ENCODE results near the gene KLHL40. TPM values are rescaled to one million over a fixed set of nuclear protein-coding genes. Genes with fewer than 3 reads are reported as not detected.

KLHL40 gene
- total RNA-seq, 1 donor from 2014 or later: not detected

DNA sequence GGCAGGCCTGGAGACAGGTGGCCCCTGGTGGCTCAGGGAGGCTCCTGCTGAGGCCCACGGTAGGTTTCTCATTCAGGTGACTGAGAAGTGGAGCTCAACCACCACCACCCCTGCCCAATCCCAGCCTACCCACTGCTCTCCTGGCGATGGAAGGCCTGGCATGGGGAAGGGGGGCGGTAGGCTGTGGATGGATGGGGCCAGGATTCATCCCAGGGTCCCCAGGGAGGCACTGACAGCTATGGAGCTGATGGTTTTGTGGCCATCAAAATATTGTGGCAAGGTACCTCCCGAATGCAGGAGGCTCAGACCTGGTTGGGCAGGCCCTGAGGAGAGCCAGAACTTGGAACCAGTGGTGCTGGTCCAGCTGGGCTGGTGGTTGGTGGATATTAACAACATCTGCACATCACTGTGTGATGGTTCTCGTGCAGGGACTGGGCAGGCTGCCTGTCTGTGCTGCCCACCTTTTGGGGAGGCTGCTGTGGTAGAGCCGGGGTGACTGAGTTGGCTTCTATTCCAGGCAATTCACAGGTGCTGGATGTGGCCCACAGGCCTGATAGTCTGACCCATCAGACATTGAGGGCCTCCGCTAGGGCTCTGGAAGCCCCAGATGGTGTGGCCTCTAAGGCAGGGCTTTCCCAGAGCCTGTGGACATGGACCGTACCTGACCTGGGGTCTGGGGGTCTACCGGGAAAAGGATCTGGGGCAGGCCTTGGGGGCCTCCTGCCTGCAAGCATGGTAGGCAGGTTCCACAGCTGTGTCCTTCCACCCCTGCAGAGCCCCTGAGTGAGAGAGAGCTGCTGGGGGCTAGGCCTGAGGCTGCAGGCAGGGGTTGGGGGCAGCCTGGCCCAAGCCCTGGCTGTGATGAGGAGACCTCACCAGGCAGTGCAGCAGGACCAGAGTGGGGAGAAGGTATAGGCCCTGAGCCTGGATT, 28.4 kb upstream of the KLHL40 start:
- DNase-seq (ENCODE audit: extremely low read depth, low read depth, low spot score): no peak

DNA sequence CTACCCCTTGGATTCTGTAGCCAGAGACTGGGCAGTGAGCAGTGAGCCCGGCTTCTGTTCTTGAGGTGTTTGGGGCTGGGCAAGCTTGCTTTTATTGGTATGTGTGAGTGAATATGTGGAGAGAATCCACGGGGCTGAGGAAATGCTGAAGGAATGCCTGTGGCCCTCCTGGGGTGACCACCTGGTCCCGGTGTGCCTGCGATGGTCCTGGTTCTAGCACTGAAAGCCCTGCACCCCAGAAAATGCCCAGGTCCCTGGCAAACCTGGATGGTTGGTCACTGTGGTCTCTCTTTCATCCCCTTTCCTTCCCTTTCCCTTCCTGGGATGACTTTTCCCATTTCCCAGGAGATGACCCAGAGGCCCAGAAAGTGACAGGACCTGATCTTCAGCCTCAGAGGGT, 27.7 kb upstream of the KLHL40 start:
- DNase-seq (ENCODE audit: extremely low read depth, low read depth, low spot score): no peak

DNA sequence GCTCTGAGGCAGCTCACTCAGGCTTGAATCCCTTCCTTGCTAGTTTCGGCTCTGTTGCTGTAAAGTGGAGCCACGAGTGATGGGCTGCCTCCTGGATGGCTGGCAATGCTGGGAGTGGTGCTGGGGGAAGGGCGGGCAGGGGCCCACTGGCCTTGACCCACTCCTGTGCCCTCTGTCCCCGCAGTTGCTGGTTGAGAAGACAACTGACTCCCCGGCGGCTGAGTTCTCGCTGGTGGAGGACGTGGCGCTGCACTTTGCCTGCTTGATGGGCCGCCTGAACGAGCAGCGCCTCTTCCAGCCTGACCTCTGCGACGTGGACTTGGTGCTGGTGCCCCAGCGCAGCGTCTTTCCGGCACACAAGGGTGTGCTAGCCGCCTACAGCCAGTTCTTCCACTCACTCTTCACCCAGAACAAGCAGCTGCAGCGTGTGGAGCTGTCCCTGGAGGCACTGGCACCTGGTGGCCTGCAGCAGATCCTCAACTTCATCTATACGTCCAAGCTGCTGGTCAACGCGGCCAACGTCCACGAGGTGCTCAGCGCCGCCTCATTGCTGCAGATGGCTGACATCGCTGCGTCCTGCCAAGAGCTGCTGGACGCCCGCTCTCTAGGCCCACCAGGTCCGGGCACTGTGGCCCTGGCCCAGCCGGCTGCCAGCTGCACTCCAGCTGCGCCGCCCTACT, 27.1 kb upstream of the KLHL40 start:
- no peak for DNase-seq (ENCODE audit: extremely low read depth, low read depth, low spot score)

DNA sequence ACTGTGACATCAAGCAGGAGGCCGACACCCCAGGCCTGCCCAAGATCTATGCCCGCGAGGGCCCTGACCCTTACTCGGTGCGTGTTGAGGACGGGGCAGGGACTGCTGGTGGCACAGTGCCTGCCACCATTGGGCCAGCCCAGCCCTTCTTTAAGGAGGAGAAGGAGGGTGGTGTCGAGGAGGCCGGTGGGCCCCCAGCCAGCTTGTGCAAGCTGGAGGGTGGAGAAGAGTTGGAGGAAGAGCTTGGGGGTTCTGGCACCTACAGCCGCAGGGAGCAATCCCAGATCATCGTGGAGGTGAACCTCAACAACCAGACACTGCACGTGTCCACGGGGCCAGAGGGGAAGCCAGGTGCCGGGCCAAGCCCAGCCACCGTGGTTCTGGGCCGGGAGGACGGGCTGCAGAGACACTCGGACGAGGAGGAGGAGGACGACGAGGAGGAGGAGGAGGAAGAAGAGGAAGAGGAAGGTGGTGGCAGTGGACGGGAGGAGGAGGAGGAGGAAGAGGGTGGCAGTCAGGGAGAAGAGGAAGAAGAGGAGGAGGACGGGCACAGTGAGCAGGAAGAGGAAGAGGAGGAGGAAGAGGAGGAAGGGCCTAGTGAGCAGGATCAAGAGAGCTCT, 26.5 kb upstream of the KLHL40 start:
- no peak for DNase-seq (ENCODE audit: extremely low read depth, low read depth, low spot score)

DNA sequence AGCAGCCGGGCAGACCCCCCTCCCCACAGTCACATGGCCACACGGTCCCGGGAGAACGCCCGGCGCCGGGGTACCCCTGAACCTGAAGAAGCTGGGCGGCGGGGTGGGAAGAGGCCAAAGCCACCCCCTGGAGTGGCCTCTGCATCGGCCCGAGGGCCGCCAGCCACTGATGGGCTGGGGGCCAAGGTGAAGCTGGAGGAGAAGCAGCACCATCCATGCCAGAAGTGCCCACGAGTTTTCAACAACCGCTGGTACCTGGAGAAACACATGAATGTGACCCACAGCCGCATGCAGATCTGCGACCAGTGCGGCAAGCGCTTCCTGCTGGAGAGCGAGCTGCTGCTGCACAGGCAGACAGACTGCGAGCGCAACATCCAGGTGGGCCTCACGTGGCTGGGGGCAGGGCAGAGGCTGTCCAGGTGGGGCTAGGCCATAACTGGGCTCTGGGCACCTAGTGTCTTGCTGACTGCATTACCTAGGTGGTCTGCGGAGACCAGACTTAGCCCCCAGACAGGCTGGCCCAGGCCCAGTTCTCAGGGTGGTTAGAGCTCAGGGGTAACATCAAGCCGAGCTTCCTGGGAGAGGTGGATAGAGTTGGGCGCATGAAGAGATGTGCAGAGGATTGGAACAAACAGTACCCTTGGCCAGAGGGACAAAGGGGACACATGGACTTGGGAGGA, 25.7 kb upstream of the KLHL40 start:
- no peak for DNase-seq (ENCODE audit: extremely low read depth, low read depth, low spot score)

DNA sequence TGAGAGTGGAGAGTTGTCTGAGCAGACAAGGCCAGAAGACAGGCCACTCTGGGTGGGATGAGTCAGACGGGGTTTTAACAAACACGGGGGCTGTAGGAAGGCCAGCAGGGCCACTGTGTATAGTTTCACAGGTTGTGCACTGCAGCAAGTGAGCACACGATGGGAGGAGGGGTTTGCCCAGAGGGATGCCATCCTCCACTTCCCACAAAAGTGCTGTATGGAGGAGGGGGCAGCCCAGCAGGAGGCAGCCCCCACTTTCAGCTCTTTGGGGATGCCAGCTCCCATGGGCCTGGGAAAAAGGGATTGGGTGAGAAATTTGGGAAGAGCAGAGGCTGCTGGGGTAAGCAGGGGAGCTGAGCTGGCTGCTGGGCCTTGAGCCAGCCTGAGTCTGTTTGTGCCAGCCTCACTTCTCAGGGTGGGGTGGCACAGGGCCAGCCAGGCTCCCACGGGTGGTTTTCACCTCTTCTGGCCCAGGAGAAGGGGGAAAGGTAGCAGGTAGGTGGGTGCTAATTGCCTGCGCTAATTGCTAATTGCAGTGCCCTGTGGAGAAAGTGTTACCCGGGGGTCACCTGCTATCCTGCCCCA, 25.1 kb upstream of the KLHL40 start:
- no peak for DNase-seq (ENCODE audit: extremely low read depth, low read depth, low spot score)

DNA sequence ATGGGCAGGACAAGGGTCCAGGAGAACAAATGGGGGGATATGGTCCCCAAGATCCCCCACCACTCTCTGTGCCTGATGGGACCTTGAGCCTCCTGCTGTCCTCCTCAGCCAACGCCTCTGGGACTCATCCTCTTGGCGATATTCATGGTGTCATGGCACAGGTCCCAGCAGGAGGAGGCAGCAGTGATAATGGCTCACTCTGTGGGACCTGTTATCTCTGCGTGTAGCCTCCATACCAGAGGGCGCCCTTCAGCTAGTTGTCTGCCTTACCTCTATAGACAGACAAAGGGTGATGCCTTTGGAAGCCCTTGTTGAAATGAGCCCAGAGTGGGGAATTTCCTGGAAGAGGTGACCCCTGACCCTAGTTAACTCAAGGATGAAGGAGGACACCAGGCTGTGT, 24.4 kb upstream of the KLHL40 start:
- no peak for DNase-seq (ENCODE audit: extremely low read depth, low read depth, low spot score)

DNA sequence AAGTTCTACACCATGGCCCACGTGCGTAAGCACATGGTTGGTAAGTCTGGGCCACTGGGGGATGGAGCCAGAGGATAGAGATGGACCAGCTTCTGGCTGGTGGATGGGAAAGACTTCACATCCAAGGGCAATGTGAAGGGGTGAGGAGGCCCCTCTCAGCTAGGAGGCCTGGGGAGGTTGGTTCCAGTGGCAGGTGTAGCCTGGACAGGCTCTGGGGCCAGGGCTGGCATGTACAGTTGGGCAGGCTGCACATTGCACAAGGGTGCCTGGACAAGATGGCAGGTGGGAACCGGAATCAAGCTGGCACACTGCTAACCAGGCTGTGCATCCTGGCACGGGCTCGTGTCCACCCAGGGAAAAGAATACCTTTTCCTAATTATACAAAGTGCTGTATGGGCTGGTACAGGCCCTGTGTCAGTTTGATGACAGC, 23.7 kb upstream of the KLHL40 start:
- DNase-seq (ENCODE audit: extremely low read depth, low read depth, low spot score): no peak

DNA sequence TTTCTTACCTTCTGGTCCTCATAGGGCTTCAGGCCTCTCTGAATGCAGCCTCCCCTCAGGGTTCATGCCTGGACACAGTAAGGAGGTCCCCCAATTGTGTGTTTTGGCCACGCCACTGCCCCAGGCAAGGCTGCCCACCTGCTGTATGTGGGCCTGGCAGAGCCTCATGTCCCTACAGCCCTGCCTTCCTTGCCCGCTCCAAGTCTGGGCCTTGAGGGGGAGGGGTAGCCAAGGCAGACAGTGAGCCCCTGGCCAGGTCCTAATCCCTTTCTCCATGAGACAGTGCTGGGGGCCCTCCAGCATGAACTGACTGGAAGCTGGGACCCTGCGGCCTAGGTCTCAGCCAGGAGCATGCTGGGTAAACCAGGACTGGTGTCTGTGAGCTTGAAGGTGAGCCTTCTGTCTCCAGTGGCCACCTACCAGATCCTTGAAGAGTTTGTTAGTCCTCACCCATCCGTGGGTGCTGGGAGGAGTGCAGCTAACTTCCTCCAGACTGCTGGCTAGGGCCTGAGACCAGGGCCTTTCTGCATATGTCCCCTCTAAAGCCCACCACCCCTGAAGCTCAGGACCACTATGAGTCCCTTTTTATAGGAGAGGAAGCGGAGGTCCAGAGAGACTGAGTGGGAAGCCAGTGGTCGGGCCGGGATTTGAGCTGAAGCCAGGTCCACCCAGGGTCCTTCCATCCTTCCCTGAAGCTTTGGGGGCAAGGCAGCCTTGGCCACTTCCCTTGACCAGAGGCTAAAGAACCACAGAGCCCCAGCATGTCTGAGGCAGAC, 23.1 kb upstream of the KLHL40 start:
- DNase-seq (ENCODE audit: extremely low read depth, low read depth, low spot score): no peak

DNA sequence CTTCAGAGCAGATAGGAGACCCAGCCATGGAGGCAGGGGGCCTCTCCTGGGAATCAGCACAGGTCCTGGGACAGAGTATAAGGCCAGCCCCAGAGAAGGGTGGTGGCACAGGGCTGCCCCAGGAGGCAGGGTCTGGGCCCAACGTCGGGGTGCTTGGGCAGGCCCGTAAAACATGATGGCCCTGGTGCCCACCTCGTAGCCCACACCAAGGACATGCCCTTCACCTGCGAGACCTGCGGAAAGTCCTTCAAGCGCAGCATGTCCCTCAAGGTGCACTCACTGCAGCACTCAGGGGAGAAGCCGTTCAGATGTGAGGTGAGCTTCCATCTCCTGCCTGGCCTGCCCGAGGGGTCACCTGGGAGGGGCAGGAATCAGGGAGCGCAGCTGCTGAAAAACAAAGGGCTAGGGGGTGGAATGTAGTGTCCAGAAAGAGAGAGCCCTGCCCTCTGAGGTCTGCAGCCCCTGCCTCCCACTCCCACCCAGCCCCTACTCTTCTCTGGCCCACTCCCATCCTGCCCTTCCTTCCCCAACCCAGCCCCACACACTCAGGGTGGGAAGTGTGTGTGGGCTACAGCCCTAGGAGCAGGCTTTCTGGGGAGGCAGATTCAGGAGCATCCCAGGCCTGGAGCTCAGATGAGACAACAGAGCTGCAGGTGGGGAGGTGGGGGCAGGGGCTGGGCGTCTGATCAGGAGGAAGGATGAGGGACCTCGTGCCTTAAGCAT, 22.4 kb upstream of the KLHL40 start:
- no peak for DNase-seq (ENCODE audit: extremely low read depth, low read depth, low spot score)

DNA sequence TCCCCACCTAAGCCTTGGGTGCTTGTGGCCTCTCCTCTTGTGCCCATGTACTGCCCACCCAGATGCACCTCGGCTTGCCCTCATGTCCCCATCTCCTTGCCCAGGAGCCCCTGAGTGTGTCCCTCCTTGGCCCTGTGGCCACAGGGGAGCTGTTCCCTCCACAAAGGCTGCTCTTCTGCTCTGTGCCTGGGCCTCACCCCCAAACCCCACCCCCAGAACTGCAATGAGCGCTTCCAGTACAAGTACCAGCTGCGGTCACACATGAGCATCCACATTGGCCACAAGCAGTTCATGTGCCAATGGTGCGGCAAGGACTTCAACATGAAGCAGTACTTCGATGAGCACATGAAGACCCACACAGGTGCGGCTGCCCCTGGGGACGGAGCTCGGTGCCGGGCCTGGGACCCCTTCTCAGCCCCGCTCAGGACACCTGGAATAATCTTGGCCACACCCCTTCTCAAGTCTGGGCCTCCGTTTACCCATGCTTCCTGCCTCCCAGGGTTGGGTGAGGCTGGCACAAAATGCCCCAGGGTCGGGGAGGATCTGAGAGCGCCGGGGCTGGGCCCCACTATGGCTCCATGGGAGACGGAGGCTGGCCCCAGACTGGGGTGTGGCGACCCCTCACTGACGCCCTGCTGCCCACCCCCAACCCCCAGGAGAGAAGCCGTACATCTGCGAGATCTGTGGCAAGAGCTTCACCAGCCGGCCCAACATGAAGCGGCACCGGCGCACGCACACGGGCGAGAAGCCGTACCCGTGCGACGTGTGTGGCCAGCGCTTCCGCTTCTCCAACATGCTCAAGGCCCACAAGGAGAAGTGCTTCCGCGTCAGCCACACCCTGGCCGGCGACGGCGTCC, 21.5 kb upstream of the KLHL40 start:
- no peak for DNase-seq (ENCODE audit: extremely low read depth, low read depth, low spot score)

DNA sequence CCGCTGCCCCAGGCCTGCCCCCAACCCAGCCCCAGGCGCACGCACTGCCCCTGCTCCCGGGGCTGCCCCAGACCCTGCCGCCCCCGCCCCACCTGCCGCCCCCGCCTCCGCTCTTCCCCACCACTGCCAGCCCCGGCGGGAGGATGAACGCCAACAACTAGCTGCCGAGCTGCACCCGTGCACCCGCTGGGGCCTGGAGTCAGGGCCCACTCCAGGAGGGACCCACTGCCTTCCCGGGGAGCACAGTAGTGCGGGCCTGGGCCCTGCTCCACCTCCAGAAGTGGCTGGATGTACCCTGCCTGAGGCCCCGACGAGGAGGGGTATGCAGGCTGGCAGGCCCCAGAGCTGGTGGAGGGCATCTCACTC, 20.9 kb upstream of the KLHL40 start:
- DNase-seq (ENCODE audit: extremely low read depth, low read depth, low spot score): no peak

DNA sequence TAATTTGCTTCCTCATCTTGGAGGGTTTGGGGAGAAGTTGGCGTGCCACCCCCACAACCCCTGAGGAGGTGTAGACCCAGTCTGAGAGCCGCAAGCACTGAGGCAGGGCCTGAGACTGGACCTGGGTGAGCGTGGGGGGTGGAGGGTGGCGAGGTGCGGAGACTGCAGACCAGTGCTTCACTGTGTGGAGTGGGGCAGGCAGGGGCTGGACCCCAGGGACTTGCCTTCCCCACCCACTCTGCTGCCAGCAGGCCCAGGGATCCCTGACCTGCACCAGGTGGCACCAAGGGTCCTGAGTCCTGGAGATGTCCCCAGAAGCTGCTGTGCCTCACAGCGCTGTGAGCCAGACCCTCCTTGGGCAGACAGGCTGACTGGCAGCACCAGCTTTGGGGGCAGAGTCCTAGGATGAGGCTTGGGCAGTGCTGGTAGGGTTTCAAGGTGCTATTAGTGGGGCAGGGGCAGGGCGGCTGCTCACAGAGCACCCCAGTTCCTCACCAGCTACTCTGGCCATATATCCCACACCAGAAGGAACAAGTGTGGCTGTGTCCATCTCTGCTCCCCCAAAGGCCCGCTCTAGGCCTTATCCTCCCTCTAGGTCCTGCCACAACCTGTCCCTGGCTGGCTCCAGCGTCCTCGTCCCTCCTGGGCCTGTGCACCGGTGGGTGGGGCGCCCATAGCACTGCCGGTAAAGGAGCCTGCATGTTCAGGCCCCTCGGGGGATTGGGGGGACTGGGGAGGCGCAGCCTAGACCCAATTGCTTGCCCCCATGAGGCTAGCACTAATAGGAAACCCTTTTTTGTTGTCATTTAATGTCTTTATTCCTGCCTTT, 20.1 kb upstream of the KLHL40 start:
- DNase-seq (ENCODE audit: extremely low read depth, low read depth, low spot score): no peak

DNA sequence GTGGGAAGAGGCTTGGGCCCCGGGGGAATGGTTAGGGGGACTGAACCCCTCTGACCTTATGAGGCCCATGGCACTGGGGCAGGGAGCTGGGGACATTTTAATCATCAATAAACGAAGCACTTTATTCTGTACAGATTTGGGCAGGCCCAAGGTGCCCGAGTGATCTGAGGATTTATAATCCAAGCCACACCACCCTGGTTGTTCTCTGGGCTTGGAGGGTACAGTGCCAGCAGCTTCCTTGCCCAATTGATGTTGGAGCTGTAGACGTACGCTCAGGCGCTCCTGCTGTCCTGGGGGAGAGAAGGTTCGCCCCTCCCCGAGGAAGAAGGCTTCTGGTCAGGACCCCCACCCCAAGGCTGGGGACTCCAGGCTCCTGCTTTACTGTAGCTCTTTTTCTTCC, 19.3 kb upstream of the KLHL40 start:
- DNase-seq (ENCODE audit: extremely low read depth, low read depth, low spot score): no peak

DNA sequence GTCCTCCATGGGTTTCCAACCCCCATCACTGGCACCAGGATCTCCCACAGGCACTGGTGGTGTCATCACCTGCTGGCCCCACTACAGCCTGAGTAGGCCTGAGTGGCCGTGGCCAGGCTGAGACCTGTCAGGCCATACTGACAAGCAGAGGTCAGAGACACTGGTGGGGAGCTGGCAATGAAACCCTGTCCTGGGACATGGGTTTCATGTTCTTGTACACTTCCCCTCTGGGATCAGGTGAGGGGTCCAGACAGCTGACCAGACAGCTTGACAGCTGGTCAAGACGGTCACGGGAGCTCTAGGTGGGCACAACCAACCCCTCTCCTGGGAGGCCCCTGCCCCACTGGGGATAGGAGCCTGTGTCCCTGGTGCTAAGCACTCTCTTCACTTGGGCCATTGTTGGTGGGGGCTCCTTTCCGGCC, 18.7 kb upstream of the KLHL40 start:
- DNase-seq (ENCODE audit: extremely low read depth, low read depth, low spot score): no peak

DNA sequence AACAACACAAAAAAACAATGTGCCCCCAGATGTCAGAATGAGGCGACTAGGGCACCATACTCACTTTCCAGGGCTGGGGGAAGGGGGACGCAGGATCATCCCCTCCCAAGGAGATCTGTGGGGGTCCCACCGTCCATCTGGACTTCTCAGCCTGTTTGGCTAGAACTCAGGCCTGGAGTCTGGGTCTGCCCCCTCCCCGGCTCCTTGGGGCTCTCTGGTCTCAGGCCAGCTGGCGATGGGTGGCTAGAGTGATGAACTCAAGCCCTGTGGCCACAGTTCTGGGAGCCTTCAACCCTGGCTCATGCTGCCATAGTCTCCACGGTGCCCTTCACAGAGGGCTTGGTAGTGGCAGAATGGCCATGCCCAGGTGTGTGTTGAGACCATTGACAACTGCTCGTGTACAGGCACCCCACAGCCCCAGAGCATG, 18.2 kb upstream of the KLHL40 start:
- DNase-seq (ENCODE audit: extremely low read depth, low read depth, low spot score): no peak

Data from glomerular endothelial cell (primary cell).